A673 (cell line): ENCODE measurements around the gene CEACAM18.

Experiments used
- EZH2 ChIP-seq: fragments of 200-600 bp; sonication (generic); IDR thresholded peaks from 2 replicates; pipeline ENCODE4 v1.6.1; 2017; ENCODE audit warnings: borderline replicate concordance, low read depth, mild to moderate bottlenecking, mixed read lengths, antibody characterized with exemption, low read length; ENCODE audit not compliant: poor library complexity, severe bottlenecking
- TF ChIP-seq, protein P1 (sequence below): fragments of 300-800, 200-600 bp; sonication (generic); conservative IDR thresholded peaks from 2 replicates; pipeline ENCODE4 v1.5.1; 2017; ENCODE audit warnings: low read depth, mild to moderate bottlenecking, antibody characterized with exemption, low read length, moderate library complexity, mixed read lengths

DNA sequence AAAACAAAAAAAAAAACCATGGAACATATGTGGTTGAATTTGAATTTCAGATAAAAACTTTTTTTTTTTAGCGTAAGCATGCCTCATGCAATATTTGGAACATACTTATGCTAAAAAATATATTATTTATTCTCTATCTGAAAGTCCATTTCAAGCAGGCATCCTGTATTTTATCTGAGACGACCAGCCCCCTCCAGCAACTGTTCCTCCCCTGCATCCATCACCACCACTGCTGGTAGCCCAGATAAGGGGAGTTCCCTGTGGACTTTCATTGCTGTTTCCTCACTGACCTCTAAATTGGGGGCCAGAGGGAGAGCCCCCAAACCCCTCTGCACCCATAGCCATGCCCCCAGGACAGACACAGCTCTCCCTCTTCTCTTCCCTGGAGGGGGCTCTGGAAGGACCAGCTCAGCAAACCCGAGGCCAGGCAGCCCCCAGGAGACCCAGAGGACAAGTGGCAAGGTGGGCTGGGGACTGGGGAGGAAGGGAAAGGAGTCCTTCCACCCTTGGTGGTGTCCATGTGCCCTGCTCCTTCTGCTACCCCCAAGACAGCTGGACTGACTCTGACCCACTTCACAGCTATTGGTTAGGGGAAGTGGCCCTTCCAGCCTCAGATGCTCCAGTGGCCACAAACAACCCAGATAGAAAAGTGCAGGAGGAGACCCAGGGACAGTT lies 29.9 kb downstream of the CEACAM18 start:
- no peak for TF ChIP-seq EZH2
- TF ChIP-seq, protein P1, sequence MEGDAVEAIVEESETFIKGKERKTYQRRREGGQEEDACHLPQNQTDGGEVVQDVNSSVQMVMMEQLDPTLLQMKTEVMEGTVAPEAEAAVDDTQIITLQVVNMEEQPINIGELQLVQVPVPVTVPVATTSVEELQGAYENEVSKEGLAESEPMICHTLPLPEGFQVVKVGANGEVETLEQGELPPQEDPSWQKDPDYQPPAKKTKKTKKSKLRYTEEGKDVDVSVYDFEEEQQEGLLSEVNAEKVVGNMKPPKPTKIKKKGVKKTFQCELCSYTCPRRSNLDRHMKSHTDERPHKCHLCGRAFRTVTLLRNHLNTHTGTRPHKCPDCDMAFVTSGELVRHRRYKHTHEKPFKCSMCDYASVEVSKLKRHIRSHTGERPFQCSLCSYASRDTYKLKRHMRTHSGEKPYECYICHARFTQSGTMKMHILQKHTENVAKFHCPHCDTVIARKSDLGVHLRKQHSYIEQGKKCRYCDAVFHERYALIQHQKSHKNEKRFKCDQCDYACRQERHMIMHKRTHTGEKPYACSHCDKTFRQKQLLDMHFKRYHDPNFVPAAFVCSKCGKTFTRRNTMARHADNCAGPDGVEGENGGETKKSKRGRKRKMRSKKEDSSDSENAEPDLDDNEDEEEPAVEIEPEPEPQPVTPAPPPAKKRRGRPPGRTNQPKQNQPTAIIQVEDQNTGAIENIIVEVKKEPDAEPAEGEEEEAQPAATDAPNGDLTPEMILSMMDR, result no peak
